AG10803 (cell line): ENCODE data around the gene DYRK2.

Experiments used
- DNase-seq: peaks from one replicate; pipeline ENCODE4 v3.0.0; 2010; ENCODE audit warnings: low read depth
- H3K4me3 ChIP-seq: 2 replicates; pipeline ENCODE4 v1.5.1; 2011; ENCODE audit warnings: mild to moderate bottlenecking, low read length, control low read depth
- TF ChIP-seq, protein P1 (sequence below): conservative IDR thresholded peaks from 2 replicates; pipeline ENCODE4 v1.5.1; 2011; ENCODE audit warnings: mild to moderate bottlenecking, low read length, control low read depth, inconsistent platforms

DYRK2 gene

DNA sequence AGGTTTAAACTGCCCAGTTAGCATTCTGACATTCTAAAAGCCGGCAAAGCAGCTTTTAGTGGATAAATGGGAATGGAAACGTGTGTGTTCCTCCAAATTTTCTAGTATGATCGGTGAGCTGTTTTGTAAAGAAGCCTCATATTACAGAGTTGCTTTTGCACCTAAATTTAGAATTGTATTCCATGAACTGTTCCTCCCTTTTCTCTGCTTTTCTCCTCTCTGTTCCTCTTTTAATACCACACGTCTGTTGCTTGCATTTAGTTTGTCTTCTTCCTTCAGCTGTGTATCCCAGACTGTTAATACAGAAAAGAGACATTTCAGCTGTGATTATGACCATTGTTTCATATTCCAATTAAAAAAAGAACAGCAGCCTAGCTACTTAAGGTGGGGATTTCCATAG is 10.7 kb downstream of the DYRK2 start:
- TF ChIP-seq, protein P1, sequence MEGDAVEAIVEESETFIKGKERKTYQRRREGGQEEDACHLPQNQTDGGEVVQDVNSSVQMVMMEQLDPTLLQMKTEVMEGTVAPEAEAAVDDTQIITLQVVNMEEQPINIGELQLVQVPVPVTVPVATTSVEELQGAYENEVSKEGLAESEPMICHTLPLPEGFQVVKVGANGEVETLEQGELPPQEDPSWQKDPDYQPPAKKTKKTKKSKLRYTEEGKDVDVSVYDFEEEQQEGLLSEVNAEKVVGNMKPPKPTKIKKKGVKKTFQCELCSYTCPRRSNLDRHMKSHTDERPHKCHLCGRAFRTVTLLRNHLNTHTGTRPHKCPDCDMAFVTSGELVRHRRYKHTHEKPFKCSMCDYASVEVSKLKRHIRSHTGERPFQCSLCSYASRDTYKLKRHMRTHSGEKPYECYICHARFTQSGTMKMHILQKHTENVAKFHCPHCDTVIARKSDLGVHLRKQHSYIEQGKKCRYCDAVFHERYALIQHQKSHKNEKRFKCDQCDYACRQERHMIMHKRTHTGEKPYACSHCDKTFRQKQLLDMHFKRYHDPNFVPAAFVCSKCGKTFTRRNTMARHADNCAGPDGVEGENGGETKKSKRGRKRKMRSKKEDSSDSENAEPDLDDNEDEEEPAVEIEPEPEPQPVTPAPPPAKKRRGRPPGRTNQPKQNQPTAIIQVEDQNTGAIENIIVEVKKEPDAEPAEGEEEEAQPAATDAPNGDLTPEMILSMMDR = no peak
- H3K4me3 ChIP-seq = no peak overlapping the region
- DNase-seq = no peak

DNA sequence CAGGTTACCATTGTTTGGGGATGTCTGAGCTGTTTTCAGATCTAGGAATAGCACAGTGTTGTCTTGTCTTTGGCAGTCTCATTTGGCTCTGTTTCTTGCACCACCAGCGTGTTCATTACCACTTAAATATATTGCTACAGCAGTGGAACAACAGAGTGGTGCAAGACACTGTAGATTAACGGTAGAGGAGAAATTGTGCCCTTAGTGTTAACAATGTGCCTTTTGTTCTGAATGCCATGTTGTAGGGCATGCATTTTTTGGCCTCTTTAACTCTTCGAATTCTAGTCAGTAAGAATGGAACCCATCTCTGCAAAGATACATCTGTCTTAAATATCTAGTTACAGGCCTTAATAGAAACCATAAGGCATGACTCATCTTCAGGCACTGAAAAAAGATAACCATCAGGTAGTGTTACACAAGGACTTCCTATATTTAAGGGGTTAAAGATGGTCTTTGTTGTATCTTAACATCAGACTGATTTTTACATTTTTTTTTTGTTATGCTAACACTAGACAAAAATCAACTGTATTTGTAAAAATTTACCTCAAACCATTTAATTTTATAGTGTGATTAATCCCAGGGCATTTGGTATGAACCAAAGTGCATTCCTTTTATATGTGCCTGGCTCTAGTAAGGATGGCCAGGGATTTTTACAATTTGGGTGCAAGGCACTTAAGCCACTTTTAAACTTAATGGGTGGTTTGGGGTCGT is 12.9 kb downstream of the DYRK2 start:
- TF ChIP-seq, protein P1 = no peak
- no peak overlapping the region for H3K4me3 ChIP-seq
- DNase-seq = peak; percentile 84

DNA sequence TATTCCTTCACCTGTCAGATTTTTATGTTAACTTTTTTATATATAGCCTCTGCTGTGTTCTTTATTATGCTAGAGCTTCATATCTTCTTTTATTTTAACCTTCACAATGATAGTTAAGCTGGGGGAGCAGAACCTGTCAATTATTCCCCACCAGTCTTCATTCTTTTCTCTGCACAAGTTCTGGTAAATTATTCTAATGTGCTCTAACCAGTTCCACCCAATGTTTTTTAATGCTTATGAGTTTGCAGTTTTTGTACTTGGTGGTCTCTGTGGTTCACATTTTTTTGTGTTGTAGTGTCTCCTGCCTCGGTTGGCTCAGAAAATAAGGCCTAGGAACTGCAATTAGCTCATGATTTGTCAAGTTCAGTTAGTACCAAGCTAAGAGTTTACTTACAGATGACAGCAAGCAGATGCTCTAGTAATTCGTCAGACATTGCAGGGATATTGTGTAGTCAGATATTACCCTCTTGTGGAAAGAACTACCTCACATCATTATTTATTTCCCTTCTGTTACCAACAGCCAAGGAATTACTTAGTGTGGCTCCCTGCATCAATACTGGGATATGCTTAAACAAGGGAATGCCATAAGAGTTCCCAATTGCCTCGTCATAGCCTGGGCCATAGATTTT is 14.5 kb downstream of the DYRK2 start:
- TF ChIP-seq, protein P1 = peak; percentile 35
- DNase-seq = peak; percentile 94
- no peak overlapping the region for H3K4me3 ChIP-seq

DNA sequence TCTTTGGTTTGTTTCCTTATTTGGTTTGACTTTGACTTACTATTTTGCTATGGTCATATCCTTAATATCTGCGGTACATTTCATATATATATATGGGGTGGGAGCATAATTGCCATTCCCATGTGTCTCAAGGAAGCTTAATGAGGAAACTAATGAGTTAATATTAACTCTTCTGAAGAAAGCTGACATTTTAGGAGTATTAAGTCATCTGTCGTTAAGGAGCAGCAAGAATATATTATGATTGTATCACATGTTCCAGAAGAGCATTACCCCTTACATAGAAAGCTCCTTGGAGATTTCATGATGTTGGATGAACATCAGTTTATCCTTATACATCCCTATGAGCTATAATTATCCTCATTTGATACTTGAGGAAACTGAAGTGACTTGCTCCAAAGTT is 15.6 kb downstream of the DYRK2 start:
- DNase-seq = no peak
- TF ChIP-seq, protein P1 = no peak
- no peak overlapping the region for H3K4me3 ChIP-seq

DNA sequence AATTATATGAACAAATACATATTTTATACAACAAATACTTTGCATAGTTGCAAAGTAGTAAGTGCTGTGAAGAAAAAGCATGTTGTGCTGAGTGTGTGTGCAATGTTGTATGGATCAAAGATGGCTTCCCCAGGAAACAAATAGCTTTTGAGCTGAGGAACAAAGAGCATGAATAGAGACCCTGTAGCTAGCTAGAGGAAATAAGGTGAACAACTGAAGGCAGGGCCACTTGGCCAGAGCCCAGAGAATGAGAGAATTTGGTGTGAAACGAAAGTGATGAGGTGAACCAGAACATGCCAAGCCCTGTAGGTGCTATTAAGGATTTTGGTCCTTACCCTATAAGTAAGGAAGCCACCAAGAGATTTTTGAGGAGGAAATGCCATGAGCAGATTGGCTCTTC is 17.1 kb downstream of the DYRK2 start:
- DNase-seq = no peak
- TF ChIP-seq, protein P1 = no peak
- no peak overlapping the region for H3K4me3 ChIP-seq

DNA sequence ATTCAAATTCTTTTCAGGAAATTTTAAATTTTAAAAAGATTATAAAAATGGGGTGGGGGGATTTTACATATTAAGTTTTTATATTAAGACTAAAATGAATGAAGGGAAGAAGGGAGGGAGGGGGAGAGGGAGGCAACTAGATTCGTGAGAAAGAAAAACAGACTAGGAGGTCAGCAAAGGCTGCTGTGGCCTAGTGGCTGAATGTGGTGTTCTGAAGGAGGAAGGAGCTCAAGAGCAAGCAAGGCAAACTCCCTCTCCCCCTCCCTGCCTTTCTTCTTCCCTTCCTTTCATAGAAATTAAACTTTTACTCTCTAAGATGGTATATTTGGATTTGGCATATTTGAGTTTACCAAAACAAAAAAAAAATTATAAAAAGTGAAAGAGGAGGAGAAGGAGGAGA is 18.1 kb downstream of the DYRK2 start:
- TF ChIP-seq, protein P1 = no peak
- no peak for DNase-seq
- H3K4me3 ChIP-seq = no peak overlapping the region
